Measurements from ENCODE around the gene GSTA3.
"Not testable (repeated sequence)": the region's sequence is repeated elsewhere in the genome, so short reads cannot be mapped to it uniquely, and the experiment has no call there.

Gene GSTA3

DNA sequence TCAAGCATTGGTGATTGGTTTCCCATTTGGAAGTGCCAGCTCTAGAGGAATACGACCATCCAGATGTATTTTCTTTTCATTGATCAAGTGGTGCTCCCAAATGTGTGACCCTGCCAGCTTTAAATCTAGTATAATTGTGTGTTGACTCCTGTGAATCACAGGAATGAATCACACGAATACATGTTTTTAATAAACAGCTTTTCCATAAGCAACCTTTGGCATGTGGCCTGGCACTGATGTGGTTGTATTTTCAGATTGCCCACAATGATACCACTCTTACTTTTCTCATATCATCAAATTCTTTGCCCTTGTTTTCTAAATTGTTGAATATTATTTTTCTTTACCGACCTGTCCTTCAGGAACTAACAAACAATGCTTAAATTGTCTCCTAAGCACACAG lies 367 bp downstream of the GSTA3 start:
- DNase-seq = no peak

DNA sequence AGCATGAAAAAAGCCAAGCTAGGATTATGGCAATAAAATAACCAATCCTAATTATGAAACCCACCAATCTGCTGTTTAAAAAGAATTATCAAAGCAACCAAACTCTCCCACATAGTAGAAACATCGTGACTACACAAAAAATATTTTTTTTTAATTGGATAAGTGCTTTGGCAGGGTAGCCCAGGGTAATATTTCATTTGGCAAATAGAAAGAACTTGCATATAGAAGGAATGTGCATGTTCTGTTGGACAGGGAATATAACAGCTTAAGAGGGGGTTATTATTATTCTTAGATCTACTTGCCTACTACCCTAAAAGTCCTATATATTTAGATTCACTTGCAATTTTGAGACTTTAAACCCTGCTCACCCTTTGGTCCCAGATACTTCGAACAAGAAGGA lies 972 bp downstream of the GSTA3 start:
- no peak for DNase-seq

DNA sequence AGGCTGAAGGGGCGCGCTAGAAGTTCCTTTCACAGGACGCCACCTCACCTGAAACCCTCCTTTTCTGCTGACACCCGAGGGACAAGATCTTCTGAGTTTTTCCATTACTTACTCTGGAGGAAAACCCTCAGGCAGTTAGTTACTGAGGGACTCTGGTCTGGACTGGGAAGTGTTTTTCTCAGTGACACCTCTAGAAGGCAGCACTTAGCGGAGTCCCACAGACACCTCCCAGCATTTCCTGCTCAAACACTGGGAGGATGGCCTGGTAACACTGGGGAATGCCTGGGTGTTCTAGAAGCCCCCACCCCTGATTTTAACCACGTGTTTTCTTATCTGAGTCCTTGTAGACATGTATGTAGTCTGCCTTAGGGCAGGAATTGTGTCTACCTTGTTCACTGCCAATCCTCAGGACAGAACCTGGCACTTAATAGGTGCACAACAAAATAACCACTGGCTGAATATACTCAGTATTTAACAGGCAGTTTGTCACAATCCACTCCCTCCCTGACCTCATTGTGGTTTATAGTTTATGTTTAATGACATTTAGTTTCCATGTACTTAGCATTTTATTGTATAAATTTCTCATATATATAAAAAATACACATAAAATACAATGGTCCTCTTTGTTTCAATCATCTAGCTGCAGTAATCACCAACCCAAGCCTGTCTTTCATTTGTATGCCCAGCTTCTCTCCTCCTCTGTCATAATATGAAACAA lies 4.8 kb downstream of the GSTA3 start:
- no peak for DNase-seq

DNA sequence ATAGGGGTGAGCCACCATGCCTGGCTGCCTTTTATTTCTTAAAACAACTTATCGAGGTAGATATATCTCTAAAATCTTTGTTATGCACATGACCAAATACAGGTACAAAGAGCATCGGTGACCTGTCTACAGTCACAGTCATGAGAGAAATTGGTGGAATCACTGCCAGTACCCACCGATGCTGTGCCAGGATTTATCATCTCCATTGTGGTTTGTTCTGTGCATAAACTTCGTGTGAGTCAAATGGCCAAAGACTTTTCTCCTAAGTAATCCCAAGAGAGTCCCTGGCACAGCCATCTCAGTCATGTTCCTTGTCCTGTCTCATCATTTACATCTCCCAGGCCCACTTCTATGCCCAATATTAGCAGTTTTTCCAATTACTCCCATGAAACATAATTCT lies 9.0 kb downstream of the GSTA3 start:
- no peak for DNase-seq

DNA sequence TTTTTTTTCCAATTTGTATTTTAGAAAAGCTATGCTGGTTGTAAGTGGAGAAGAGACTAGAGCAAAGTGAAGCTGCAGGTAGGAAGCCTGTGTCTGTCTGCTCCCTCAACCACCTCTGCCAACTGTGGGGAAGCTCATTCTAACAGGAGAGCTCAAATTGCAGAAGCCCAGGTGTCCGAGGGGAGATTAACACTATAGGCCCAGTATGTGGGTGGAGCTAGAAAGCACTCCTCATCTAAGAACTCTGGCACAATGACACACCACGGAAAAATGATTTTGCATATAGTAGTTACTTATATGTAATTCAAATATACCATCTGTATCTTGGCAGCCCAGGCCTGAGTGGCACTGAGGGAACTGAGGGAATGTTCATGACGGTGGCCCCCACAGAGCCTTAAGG lies 13.7 kb downstream of the GSTA3 start:
- not testable (repeated sequence) for DNase-seq

DNA sequence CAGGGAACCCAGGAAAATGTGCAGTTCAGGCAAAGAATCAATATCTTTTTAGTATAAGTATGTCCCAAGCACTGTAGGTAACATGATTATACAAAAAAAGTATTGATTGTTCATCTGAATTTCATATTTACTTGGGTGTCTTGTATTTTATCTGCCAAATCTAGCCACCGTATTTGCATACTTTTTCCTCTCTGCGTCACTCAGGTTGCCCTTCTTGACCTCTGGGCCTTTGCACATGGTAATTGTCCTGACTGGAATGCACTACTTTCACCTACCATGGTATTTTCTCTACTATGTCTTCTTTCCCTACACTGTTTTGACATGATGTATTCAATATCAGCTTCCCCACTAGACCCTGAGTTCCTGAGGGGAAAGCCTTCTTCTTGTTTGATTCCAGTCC lies 15.2 kb downstream of the GSTA3 start:
- no peak for DNase-seq

DNA sequence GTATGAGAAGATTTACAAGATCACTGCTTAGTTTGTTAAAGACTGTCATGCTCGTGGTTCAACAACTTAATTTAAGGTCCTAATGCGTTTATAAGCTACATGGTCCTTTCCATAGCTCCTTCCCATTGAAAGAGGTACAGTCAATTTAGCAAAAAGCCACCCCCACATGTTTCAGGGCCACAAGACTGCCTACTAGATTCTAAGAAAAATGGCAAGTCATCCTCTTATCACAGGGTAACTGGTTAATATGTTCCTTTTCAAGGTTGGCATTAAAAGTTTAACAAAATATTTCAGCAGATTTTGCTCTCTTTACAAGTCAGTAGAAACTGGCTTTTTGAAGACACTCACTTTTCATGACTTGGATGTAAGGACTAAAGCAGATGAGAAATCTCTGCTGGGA lies 15.7 kb downstream of the GSTA3 start:
- no peak for DNase-seq

DNA sequence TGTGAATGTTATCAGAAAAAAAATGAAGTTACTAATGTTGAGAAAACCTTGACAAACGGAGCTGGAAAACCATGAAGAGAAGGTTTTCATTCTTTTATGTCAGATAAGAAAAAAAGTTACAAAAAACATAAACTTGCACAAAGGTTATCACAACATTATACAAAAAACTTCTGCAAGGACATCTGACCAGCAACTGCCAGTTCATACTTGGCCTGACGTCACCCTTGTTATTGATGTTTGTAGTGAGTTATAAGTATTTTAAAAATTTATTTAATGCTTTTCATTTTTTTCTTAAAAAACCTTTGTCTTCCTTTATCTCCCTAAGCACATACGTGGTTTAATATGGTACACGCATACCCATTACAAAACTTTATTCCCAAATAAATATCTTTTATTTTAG lies 16.3 kb downstream of the GSTA3 start:
- no peak for DNase-seq

DNA sequence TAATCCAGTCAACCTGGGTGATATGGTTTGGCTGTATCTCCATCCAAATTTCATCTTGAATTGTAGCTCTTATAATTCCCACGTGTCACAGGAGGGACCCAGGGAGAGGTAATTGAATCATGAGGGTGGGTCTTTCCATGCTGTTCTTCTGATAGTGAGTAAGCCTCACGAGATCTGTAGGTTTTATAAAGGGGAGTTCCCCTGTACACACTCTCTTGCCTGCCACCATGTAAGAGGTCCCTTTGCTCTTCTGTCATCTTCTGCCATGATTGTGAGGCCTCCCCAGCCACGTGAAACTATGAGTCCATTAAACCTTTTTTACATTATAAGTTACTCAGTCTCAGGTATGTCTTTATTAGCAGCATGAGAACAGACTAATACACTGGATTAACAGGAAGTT lies 19.5 kb downstream of the GSTA3 start:
- DNase-seq = no peak

DNA sequence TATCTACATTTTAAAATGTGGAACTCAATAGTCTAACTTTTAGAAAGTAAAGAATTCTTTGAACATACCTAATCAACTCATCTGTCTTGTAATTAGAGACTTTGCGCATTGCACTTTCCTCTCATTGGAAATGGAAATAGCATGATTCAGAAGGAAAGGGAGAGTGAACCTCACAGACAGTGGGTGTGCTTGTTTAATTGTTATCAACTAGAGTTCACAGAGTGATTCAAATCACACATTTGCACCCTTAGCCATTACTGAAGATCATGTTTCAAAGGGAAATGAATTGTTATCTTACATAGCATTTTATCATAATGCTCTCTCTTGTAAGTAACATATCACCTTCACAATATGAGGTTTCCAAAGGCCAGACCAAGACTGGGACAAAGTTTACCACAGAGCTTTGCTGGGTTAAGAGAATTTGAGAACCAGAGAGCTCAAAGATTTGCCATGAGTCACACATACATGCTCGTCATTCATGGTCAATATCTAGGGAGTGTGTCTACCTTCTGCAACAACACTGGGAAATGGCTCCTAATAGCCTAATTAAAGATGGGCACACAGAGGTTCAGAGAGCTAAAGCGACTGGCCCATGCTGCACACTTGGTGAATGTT lies 21.5 kb downstream of the GSTA3 start:
- no peak for DNase-seq

DNA sequence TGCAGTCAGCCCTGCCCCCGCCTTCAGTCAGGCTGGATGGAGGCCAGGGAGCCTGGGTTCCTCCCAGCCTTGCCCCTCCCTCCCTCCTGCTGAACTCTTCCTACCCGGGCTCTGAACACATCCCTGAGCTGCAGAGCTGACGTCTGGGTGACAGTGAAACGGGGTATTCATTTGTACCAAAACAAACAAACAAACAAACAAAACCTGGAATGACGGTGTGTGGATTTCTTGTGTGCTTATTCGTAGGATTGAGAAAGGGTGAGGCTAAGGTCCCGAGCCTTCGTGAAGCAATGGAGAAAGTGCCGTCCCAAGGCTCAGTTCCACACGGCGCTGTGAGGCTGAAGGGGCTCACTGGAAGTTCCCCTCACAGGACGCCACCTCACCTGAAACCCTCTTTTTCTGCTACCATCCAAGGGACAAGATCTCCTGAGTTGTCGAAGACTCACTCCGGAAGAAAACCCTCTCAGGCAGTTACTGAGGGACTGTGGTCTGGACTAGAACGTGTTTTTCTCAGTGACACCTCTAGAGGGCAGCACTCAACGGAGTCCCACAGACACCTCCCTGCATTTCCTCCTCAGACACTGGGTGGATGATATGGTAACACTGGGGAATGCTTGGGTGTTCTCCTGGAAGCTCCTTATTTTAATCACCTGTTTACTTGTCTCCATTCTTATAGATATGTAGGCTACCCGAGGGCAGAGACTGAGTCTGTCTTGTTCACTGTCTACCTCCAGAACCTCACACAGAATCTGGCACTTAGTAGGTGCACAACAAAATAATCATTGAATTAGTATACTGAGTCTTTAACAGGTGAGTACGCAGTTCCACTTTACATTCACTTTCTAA lies 27.3 kb downstream of the GSTA3 start:
- peak; percentile 84 for DNase-seq

DNA sequence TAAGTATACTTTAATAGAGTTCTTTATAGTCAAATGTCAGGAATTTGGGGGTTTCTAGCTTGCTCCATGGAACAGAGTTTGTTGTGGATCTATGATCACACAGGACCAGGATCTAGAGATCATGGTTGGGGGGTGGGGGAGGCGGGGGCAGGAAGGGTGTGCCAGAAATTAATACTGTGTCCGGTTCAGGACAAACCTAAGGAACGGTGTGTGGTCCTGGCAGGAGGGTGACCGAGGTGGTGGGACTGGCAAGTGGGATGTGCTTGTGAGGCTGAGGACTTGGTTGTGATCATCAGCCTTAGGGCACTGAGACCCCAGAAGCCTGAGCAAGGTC lies 27.9 kb downstream of the GSTA3 start:
- DNase-seq = no peak

DNA sequence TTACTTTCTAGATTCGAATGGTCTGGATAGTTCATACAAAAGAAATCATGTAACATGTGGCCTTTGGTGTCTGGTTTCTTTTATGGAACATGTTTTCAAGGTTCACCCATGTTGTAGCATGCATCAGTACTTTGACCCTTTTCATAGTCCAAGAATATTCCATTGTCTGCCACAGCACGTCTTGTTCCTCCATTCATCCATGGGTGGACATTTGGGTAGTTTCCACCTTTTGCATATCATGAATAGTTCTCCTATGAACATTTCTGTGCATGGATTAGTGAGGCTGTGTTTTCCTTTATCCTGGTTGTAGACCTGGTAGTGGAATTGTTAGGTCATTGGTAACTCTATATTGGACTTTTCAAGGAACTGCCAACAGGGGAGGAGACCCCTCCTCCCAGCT lies 31.7 kb downstream of the GSTA3 start:
- no peak for DNase-seq

DNA sequence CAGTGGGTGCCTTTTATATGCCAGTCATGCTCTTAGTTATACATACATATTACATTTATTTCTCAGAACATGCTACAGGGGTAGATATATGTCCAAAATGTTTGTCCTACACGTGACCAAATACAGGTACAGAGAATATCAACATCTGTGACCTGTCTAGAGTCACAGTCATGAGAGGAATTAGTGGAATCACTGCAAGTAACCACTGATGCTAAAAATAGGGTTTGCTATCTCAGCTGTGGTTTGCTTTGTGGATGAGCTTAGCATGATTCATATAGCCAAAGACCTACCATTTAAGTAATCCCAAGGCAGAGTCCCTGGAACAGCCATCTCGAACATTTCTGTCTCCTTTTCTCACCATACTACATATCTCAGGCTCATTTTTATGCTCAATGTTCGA lies 32.3 kb downstream of the GSTA3 start:
- DNase-seq = no peak

DNA sequence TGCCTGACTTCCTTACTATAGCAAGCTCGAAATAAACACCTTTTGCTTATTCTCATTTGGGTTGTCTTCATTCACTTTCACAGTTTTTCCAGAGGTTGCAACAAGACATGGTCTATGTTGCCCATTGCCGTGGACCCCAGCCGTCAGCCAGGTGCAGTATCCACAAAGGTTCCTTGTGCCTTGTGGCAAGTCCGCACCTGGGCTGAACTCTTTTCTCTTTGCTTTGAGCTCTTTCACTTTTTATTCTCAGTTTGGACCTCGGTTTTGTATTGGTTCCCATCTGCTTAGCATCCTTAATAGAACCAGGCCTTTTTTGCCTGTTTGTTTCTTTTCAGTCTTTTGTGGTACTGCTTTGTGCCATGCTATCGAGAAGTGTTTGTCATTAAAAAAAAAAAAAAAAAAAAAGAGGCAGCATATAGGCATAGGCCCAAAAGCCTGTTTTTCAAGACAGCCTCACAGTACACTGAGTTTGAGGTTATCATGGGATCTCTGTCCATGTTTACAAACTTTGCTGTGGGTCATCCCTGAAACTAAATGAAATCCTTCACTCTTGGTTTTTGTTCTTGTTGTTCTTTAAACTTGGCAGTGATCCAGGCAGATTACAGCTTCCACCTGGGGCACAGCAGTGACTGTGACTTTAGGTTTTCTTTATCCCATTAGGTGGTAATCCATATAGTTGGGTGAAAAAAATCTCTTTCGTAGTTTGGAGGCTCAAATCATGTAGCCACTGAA lies 33.3 kb downstream of the GSTA3 start:
- DNase-seq = no peak

DNA sequence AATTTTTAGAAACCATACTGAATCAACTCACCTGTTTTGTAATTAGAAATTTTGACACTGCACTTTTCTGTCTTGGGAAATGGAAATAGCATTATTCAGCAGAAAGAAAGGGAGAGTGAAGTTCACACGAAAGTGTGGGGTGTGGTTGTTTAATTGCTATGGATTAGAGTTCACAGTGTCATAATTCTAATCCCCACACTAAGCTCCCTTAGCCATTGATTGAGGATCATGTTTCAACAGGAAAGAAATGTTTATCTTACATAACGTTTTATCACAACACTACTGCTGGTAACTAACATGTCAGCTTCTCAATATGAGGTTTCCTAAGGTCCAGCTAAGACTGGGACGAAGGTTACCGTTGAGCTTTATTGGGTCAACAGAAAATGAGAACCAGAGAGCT lies 37.5 kb downstream of the GSTA3 start:
- no peak for DNase-seq

DNA sequence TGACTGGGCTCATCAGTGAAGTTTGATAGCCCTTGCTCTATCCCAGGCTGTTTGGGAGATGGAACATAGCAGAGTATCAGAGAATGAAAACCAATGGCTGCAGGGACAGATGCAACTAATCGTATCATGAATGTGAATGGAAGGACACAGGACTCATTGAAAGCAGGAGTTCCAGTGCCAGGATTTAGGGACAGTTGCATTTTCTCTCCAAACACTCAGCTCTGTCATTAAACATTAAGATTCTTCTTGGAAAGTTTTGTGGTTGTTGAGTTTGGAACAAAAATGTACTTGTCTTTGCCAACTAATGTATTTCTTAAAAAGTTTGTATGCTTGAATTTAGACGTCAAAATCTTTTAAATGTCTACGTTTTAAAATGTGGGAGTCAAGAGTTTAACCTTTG lies 37.9 kb downstream of the GSTA3 start:
- DNase-seq = no peak

DNA sequence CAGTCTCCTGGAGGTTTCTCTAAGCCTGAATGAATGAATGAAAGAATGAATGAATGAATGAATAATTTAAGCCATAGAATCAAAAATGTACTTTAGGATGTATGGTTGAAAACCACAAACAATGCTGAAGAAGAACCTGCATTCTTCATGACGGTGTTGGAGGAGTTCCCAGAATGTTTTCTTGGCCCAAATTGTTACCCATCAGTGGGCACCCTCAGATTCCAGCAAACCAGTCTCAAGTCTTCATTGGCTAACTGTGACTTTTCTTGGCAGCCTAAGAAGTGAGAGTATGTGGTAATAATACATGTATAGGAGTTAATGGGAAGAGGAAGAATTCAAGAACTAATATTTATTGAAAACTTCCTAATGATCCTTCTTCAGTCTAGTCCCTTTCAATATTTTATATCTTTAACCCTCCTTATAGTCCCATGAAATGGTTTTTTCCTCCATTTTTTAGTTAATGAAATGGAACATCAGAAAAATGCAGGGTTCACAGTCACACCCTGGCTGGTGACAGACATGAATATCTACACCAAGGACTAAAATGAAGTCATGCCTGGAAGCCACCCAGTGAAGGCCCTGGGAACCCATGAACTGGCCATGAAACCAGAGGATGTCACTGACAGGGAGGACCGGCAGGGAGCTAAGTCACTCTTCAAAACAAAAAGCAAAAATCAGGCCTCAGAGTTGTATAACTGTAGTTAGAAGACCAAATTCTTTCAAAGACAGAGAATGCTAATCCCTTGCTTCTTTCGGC lies 39.0 kb downstream of the GSTA3 start:
- not testable (repeated sequence) for DNase-seq

DNA sequence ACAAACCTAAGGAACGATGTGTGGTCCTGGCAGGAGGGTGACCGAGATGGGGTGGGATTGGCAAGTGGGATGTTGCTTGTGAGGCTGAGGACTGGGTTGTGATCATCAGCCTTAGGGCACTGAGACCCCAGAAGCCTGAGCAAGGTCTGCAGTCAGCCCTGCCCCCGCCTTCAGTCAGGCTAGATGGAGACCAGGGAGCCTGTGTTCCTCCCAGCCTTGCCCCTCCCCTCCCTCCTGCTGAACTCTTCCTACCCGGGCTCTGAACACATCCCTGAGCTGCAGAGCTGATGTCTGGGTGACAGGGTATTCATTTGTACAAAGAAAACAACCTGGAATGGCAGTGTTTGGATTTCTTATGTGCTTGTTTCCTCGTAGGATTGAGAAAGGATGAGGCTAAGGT lies 40.6 kb downstream of the GSTA3 start:
- not testable (repeated sequence) for DNase-seq

DNA sequence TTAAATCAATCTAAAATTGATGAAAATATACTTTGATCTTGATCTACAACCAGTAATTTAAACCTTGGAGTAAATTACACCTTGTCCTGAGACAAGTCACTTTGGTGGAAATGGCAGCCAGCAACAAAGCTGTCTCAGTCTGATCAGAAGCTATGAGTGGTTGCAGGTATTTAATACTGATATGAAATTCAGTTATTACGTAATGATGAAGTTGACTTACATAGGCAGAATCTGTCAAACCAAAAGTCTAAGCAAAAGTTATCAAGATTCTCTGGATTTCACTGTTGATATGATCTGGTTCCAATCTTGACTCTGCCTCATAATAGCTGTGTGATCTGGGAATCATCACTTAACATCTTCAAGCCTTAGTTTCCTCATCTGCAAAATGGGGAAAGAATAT lies 41.3 kb downstream of the GSTA3 start:
- DNase-seq = no peak

DNA sequence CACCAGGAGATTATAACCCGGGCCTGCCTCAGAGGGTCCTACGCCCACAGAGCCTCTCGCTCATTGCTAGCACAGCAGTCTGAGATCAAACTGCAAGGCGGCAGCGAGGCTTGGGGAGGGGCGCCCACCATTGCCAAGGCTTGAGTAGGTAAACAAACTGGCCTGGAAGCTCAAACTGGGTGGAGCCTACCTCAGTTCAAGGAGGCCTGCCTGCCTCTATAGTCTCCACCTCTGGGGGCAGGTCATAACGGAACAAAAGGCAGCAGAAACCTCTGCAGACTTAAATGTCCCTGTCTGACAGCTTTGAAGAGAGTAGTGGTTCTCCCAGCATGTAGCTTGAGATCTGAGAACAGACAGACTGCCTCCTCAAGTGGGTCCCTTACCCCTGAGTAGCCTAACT lies 48.3 kb downstream of the GSTA3 start:
- DNase-seq = not testable (repeated sequence)

DNA sequence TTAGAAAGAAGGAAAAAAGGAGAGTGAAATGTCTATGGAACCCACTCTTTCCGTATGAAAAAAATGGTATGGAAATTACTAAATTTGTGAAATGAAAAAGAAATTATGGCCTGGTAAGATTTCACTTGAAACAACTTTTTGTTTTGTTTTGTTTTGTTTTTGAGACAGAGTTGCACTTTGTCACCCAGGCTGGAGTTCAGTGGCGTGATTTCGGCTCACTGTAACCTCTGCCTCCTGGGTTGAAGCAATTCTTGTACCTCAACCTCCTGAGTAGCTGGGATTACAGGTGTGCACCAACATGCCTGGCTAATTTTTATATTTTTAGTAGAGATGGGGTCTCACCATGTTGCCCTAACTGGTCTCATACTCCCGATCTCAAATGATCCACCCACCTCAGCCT lies 51.1 kb downstream of the GSTA3 start:
- no peak for DNase-seq

DNA sequence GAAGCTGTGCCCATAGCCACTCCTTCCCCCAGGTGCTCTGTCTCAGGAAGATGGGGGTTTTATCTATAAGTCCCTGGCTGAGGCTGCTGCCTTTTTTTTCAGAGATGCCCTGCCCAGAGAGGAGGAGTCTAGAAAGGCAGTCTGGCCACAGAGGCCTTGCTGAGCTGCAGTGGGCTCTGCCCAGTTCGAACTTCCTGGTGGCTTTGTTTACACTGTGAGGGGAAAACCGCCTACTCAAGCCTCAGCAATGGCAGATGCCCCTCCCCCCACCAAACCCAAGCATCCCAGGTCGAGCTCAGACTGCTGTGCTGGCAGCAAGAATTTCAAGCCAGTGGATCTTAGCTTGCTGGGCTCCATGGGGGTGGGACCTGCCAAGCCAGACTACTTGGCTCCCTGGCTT lies 53.4 kb downstream of the GSTA3 start:
- DNase-seq = not testable (repeated sequence)

All from activated effector memory CD4-positive, alpha-beta T cell treated with anti-CD3 and anti-CD28 coated beads, Interleukin-2, amount 50 U/mL, for 16 hours (primary cell).